GM19438 (cell line): Measurements from ENCODE around the gene CELF5.
"Not testable (repeated sequence)": the region's sequence is repeated elsewhere in the genome, so short reads cannot be mapped to it uniquely, and the experiment has no call there.

Experiments used
- ATAC-seq: cut with Tn5 transposase; IDR thresholded peaks from one replicate; pipeline ENCODE4 v1.9.1; 2021; ENCODE audit warnings: low read depth; ENCODE audit not compliant: unreplicated experiment

The CELF5 gene

GRCh38 chr19:3285647-3286176 lies 61.3 kb downstream of the CELF5 start:
- no peak for ATAC-seq

- no peak for ATAC-seq
Observed at GRCh38 chr19:3287814-3288213, 63.4 kb downstream of the CELF5 start.

GRCh38 chr19:3288437-3288836 lies 64.0 kb downstream of the CELF5 start:
- ATAC-seq = not testable (repeated sequence)

DNA sequence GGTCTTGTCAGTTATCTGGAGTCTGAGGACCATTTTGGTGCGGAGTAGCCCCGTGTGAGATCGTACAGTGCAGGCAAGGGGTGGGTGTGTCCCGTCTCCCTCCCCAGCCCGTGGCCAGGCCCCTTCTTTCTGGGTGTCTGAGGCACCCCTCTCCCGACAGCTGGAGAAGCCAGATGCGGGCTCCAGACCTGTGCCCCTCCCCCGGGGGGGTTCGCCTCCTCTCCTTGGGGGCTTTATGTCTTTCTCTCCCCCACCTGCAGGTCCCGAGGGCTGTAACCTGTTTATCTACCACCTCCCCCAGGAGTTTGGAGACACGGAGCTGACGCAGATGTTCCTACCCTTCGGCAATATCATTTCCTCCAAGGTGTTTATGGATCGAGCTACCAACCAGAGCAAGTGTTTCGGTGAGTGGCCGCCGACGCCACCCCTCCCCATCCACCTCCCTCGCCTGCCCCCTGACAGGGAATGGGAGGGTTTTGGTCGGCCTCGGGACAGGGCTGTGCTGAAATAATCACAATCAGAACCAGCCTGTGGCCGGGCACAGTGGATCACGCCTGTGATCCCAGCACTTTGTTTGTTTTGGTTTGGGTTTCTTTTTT lies 65.6 kb downstream of the CELF5 start:
- no peak for ATAC-seq

DNA sequence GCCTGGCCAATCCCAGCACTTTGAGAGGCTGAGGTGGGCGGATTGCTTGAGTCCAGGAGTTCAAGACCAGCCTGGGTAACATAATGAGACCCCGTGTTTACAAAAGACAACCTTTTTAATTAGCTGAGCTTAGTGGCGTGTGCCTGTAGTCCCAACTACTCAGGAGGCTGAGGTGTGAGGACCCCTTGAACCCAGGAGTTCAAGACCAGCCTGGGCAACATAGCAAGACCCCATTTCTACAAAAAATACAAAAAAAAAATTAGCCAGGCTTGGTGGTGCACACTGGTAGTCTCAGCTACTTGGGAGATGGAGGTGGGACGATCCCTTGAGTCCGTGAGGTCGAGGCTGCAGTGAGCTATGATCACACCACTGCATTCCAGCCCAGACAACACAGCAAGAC lies 66.4 kb downstream of the CELF5 start:
- not testable (repeated sequence) for ATAC-seq

- ATAC-seq = no peak
Observed at GRCh38 chr19:3291644-3292043, 67.2 kb downstream of the CELF5 start.

- no peak for ATAC-seq
Observed at GRCh38 chr19:3292958-3293529, 68.6 kb downstream of the CELF5 start.

DNA sequence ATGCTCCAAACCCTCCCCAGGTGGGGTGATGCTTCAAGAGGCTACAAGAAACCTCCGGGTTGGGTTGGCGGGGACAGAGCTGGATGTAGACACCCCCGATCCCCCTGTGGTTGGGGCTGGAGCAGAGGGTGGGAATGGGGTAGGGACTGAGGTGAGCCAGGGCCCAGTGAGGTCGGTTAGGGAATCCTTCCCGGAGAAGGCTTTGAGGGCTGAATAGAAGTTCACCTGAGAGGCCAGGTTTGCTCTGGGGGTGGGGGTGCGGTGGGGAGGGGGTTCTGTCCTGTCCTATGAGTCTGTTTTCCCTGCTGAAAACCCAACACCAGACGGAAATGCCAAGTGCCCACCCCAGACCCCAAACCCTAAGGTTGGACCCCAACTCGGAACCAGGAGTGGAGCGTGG lies 69.1 kb downstream of the CELF5 start:
- ATAC-seq = no peak

- no peak for ATAC-seq
Observed at GRCh38 chr19:3294080-3294850, 69.8 kb downstream of the CELF5 start.

DNA sequence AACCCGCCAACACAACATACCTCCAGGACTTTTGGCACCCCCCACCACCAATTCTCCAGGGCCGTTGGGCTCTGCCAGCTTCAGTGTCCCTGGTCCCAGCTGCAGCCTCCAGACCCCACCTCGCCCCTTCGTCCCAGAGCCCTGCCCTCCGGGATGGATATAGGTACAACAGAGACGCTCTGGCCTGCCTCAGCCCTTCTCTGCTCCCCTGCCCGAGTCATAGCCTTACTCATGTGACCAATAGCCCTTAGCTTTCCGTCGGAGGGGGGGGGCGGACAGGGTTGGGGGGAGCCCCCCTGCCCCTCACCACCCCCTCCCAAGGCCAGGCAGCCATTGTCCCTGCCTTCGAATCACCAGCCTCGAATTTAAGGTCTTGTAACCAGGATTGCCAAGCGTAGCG lies 71.1 kb downstream of the CELF5 start:
- no peak for ATAC-seq

- no peak for ATAC-seq
Observed at GRCh38 chr19:3296034-3296433, 71.6 kb downstream of the CELF5 start.

DNA sequence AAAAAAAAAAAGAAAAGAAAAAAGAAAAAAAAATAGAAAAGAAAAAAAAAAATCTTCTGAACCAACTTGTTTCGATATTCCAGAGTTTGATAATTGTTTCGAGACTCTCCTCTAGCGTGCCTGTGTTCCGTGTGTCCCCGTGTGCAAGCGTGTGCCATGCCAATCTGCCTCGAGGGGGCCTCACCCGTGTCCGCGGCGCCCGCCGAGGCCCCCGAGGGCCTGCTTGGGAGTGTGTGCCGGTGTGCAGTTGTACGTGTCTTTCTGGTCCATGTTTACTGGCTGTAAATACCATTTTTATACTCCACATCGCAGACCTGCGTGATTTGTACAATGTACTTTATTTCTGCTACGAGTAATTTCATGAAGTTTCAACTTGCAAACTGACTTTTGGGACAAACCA lies 72.0 kb downstream of the CELF5 start:
- no peak for ATAC-seq

GRCh38 chr19:3298853-3299449 lies 74.5 kb downstream of the CELF5 start:
- no peak for ATAC-seq

- not testable (repeated sequence) for ATAC-seq
Observed at GRCh38 chr19:3300566-3300965, 76.1 kb downstream of the CELF5 start.

DNA sequence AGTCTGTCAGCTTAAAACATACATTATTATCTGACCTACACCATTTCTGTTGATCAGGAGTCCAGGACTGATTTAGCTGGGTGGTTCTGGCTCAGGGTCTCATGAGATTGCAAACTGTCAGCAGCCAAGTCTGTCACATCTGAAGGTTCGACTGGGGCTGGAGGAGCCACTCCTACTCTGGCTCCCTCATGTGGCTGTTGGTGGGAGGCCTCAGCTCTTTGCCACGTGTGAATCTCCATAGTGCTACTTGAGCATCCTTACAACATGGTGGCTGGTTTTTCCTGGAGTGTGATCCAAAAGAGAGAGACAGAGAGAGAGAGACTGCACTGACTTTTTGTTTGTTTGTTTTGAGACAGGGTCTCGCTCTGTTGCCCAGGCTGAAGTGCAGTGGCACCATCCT lies 78.3 kb downstream of the CELF5 start:
- ATAC-seq = no peak

DNA sequence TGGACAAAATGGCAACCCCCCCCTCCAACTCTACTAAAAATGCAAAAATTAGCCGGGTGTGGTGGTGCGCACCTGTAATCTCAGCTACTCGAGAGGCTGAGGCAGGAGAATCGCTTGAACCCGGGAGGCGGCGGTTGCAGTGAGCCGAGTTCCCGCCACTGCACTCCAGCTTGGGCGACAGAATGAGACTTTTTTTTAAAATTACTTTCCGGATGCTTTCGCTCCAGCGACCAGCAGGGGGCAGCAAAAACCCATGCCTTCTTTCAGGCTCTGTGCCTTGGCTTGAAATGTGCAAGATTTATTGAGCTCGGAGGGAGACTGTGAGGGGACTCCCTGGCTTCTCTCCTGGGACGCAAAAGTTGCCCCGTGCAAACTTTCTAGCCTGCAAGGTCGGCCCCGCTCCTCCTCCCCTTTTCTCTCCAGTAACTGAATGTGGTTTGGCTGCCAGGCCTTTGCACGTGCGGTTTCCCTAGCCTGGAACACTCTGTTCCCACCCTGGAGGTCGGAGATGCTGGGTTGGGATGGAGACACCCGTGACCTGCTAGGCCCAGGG lies 80.5 kb downstream of the CELF5 start:
- no peak for ATAC-seq

DNA sequence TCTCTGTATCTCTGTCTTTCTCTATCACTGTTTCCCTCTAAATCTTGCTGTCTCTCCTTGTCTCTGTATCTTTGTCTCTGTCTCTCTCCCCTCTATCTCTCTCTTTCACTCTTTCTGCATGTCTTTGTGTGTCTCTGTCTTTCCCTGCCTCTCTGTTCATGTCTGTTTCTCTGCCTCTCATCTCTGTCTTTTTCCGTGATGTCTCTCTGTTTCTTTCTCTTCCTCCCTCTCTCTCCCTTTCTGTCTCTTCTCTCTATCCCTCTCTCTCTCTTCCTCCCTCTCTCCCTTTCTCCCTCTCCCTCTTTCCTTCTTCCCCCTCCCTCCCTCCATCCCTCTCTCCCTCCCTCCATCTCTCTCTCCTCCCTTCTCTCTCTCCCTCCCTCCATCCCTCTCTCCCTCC lies 85.3 kb downstream of the CELF5 start:
- ATAC-seq = no peak

- ATAC-seq = no peak
Observed at GRCh38 chr19:3310280-3310679, 85.8 kb downstream of the CELF5 start.

DNA sequence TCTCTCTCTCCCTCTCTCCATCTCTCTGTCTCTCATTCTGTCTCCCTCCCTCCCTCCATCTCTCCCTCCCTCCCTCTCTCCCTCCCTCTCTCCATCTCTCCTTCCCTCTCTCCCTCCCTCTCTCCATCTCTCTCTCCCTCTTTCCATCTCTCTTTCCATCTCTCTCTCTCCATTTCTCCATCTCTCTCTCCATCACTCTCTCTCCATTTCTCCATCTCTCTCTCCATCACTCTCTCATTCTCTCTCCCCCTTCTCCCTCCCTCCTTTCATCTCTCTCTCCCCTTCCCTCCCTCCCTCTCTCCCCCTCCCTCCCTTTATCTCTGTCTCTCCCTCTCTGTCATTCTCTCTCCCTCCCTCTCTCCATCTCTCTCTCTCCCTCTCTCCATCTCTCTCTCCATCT lies 86.2 kb downstream of the CELF5 start:
- ATAC-seq = no peak

DNA sequence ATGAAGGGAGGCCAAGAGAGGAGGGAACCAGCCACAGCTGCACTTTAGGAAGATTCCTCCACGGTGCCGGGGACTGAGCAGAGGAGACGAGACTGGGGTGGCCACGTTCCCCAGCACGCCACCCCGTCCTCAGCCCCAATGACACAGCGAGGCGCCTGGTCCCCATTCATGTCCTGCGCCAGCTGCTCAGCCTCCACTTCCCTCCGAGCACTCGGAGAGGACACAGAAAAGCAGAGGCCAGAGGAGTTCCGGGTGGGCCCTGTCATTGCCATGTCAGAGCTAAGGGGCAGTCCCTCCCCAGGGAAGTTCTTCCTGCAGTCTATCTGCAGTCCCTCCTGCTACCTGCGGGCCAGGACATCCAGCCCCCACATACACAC lies 88.7 kb downstream of the CELF5 start:
- ATAC-seq = no peak
